ENCODE measurements around the gene CTNNA2.

CTNNA2 gene

GRCh38 chr2:79697200-79697599 lies 184.3 kb downstream of the CTNNA2 start:
- DNase-seq (ENCODE audit: extremely low read depth, low read depth) = no peak
- no peak for TF ChIP-seq CTCF (IDR thresholded peaks at IDR 0.05; ENCODE audit: low read depth, low read length)

- no peak for DNase-seq (ENCODE audit: extremely low read depth, low read depth)
- TF ChIP-seq CTCF (IDR thresholded peaks at IDR 0.05; ENCODE audit: low read depth, low read length) = no peak
Observed at GRCh38 chr2:79700651-79701050, 187.8 kb downstream of the CTNNA2 start.

- no peak for TF ChIP-seq CTCF (IDR thresholded peaks at IDR 0.05; ENCODE audit: low read depth, low read length)
- DNase-seq (ENCODE audit: extremely low read depth, low read depth) = no peak
Observed at GRCh38 chr2:79702905-79703304, 190.1 kb downstream of the CTNNA2 start.

- DNase-seq (ENCODE audit: extremely low read depth, low read depth) = no peak
- no peak for TF ChIP-seq CTCF (IDR thresholded peaks at IDR 0.05; ENCODE audit: low read depth, low read length)
Observed at GRCh38 chr2:79711098-79711497, 198.2 kb downstream of the CTNNA2 start.

GRCh38 chr2:79713131-79713785 lies 200.4 kb downstream of the CTNNA2 start:
- DNase-seq (ENCODE audit: extremely low read depth, low read depth) = no peak
- no peak for TF ChIP-seq CTCF (IDR thresholded peaks at IDR 0.05; ENCODE audit: low read depth, low read length)

- TF ChIP-seq CTCF (IDR thresholded peaks at IDR 0.05; ENCODE audit: low read depth, low read length) = no peak
- DNase-seq (ENCODE audit: extremely low read depth, low read depth) = no peak
Observed at GRCh38 chr2:79714283-79714682, 201.4 kb downstream of the CTNNA2 start.

GRCh38 chr2:79715338-79715737 lies 202.5 kb downstream of the CTNNA2 start:
- no peak for DNase-seq (ENCODE audit: extremely low read depth, low read depth)
- no peak for TF ChIP-seq CTCF (IDR thresholded peaks at IDR 0.05; ENCODE audit: low read depth, low read length)
